ENCODE measurements around the gene SLC41A3. TPM values are rescaled to one million over a fixed set of nuclear protein-coding genes. Genes with fewer than 3 reads are reported as not detected.
A peak's percentile ranks its signal among the peaks of the same experiment; 100 is the strongest.
"Not testable (repeated sequence)": the region's sequence is repeated elsewhere in the genome, so short reads cannot be mapped to it uniquely, and the experiment has no call there.

Gene SLC41A3
- polyA plus RNA-seq, 12 donors = 29.7 to 58.4 (median 38.2) TPM; not detected in 1

GRCh38 chr3:126056681-126057500 lies 27.0 kb downstream of the SLC41A3 start:
- DNase-seq = no peak

GRCh38 chr3:126056088-126056487 lies 27.8 kb downstream of the SLC41A3 start:
- no peak for DNase-seq

GRCh38 chr3:126054870-126055269 lies 29.1 kb downstream of the SLC41A3 start:
- no peak for DNase-seq

- DNase-seq = no peak
Measured at GRCh38 chr3:126053949-126054569, 29.9 kb downstream of the SLC41A3 start.

- no peak for DNase-seq
Measured at GRCh38 chr3:126053513-126053912, 30.4 kb downstream of the SLC41A3 start.

GRCh38 chr3:126052196-126053058 lies 31.5 kb downstream of the SLC41A3 start:
- DNase-seq = no peak

GRCh38 chr3:126051741-126052140 lies 32.2 kb downstream of the SLC41A3 start:
- DNase-seq = no peak

GRCh38 chr3:126051234-126051633 lies 32.7 kb downstream of the SLC41A3 start:
- DNase-seq = no peak

GRCh38 chr3:126050626-126051025 lies 33.3 kb downstream of the SLC41A3 start:
- DNase-seq = no peak

GRCh38 chr3:126050050-126050392 lies 33.9 kb downstream of the SLC41A3 start:
- DNase-seq = no peak

GRCh38 chr3:126049289-126050049 lies 34.5 kb downstream of the SLC41A3 start:
- DNase-seq = peak; percentile 30

GRCh38 chr3:126040386-126040785 lies 43.5 kb downstream of the SLC41A3 start:
- no peak for DNase-seq

- no peak for DNase-seq
Measured at GRCh38 chr3:126039870-126040269, 44.1 kb downstream of the SLC41A3 start.

GRCh38 chr3:126038791-126039190 lies 45.1 kb downstream of the SLC41A3 start:
- DNase-seq = not testable (repeated sequence)

- DNase-seq = no peak
Measured at GRCh38 chr3:126036056-126036549, 47.8 kb downstream of the SLC41A3 start.

GRCh38 chr3:126035362-126036050 lies 48.4 kb downstream of the SLC41A3 start:
- no peak for DNase-seq

- no peak for DNase-seq
Measured at GRCh38 chr3:126034481-126035361, 49.2 kb downstream of the SLC41A3 start.

- DNase-seq = no peak
Measured at GRCh38 chr3:126033765-126034164, 50.2 kb downstream of the SLC41A3 start.

- no peak for DNase-seq
Measured at GRCh38 chr3:126033051-126033745, 50.7 kb downstream of the SLC41A3 start.

Data from muscle of arm (tissue), 12 donors.